B cell (primary cell): ENCODE data around the gene SMNDC1. TPM values are rescaled to one million over a fixed set of nuclear protein-coding genes. Genes with fewer than 3 reads are reported as not detected.
A peak's percentile ranks its signal among the peaks of the same experiment; 100 is the strongest.

ENCODE experiments used
- ATAC-seq: fragments of 200-7000 bp; cut with Tn5 transposase; one replicate; pipeline ENCODE4 v1.10.0; 2021; ENCODE audit warnings: low read depth, mild to moderate bottlenecking, moderate number of reproducible peaks, moderate library complexity
- CTCF ChIA-PET: fragments of 350-600 bp; sonication (Branson Sonifier 250); formaldehyde crosslinking; loops from one replicate; lab custom pipeline; 2021; ENCODE audit warnings: antibody characterized with exemption, inconsistent platforms; lab: Charles Lee
- POLR2A ChIA-PET: fragments of 350-600 bp; sonication (Branson Sonifier 250); formaldehyde crosslinking; loops from one replicate; lab custom pipeline; 2021; ENCODE audit warnings: antibody characterized with exemption; lab: Charles Lee
- DNase-seq: peaks from one replicate; pipeline ENCODE4 v3.0.0; 2013
- H2AFZ ChIP-seq: 2 replicates; pipeline ENCODE4 v1.6.1; 2012; ENCODE audit warnings: mild to moderate bottlenecking, low read depth, low read length; ENCODE audit not compliant: insufficient read depth, poor library complexity, severe bottlenecking
- H3K27ac ChIP-seq, 2 donors: 1 replicate in 1 of 2; 2 replicates in 1 of 2; pipeline ENCODE4 v1.5.1; 2012 to 2013; ENCODE audit warnings: low read length in 2 of 2, mild to moderate bottlenecking in 2 of 2, moderate library complexity in 1 of 2
- H3K27me3 ChIP-seq, 4 experiments: fragments of 200-600 bp in 1 of 4; sonication (generic) in 1 of 4; replicated peaks in 1 of 4; 1 replicate in 2 of 4; 2 replicates in 2 of 4; pipeline versions ENCODE4 v1.6.1 to v1.7.0; 2013 to 2016; ENCODE audit warnings: low read length in 3 of 4, mild to moderate bottlenecking in 2 of 4, mixed read lengths in 1 of 4, moderate library complexity in 1 of 4; ENCODE audit not compliant: insufficient read depth in 4 of 4, control insufficient read depth in 3 of 4; ENCODE audit errors: control extremely low read depth in 1 of 4
- H3K36me3 ChIP-seq, 2 experiments: replicated peaks in 1 of 2; 1 replicate in 1 of 2; 2 replicates in 1 of 2; pipeline versions ENCODE4 v1.6.1 to v1.7.1; 2013; ENCODE audit warnings: low read length in 1 of 2; ENCODE audit not compliant: insufficient read depth in 2 of 2, control insufficient read depth in 1 of 2; ENCODE audit errors: control extremely low read depth in 1 of 2, extremely low read depth in 1 of 2
- H3K4me1 ChIP-seq, 2 donors: fragments of 200-600 bp in 1 of 2; sonication (generic) in 1 of 2; 1 replicate in 1 of 2; 2 replicates in 1 of 2; pipeline versions ENCODE4 v1.5.1 to v1.6.1; 2013 to 2017; ENCODE audit warnings: low read length in 2 of 2; ENCODE audit not compliant: control insufficient read depth in 2 of 2, insufficient read depth in 2 of 2
- H3K4me2 ChIP-seq: replicated peaks from 2 replicates; pipeline ENCODE3; 2012; ENCODE audit warnings: mild to moderate bottlenecking, low read depth, low read length; ENCODE audit not compliant: poor library complexity, severe bottlenecking
- H3K4me3 ChIP-seq, 5 experiments: fragments of 200-600 bp in 1 of 5; sonication (generic) in 1 of 5; 1 replicate in 3 of 5; 2 replicates in 2 of 5; pipeline versions ENCODE4 v1.5.1 to v1.7.0; 2011 to 2016; ENCODE audit warnings: low read length in 4 of 5, mild to moderate bottlenecking in 4 of 5, low read depth in 2 of 5, control low read depth in 1 of 5, moderate library complexity in 1 of 5; ENCODE audit not compliant: insufficient read depth in 1 of 5; ENCODE audit errors: control extremely low read depth in 1 of 5, extremely low read depth in 1 of 5
- H3K79me2 ChIP-seq: fragments of 200-600 bp; sonication (generic); one replicate; pipeline ENCODE4 v1.6.0; 2016; ENCODE audit warnings: low read length; ENCODE audit not compliant: control insufficient read depth, insufficient read depth
- H3K9ac ChIP-seq: fragments of 200-600 bp; sonication (generic); 2 replicates; pipeline ENCODE4 v1.6.1; 2017; ENCODE audit warnings: mild to moderate bottlenecking, low read length, moderate library complexity
- H3K9me3 ChIP-seq, 3 donors: one replicate each; pipeline versions ENCODE4 v1.6.1 to v1.7.1; 2013; ENCODE audit warnings: low read length in 2 of 3; ENCODE audit not compliant: control insufficient read depth in 2 of 3, insufficient read depth in 1 of 3; ENCODE audit errors: control extremely low read depth in 1 of 3
- H4K20me1 ChIP-seq: 2 replicates; pipeline ENCODE4 v1.6.0; 2012; ENCODE audit warnings: mild to moderate bottlenecking, low read length; ENCODE audit not compliant: insufficient read depth, control insufficient read depth, poor library complexity, severe bottlenecking
- H3K27ac Mint-ChIP-seq: one replicate; pipeline ENCODE4 v1.8.0; 2021; ENCODE audit warnings: mixed read lengths
- H3K27me3 Mint-ChIP-seq: one replicate; pipeline ENCODE4 v1.8.0; 2021; ENCODE audit warnings: mixed read lengths
- H3K4me1 Mint-ChIP-seq: one replicate; pipeline ENCODE4 v1.8.0; 2021; ENCODE audit warnings: mixed read lengths
- H3K4me3 Mint-ChIP-seq: one replicate; pipeline ENCODE4 v1.8.0; 2021; ENCODE audit warnings: mixed read lengths
- H3K9me3 Mint-ChIP-seq: one replicate; pipeline ENCODE4 v1.8.0; 2022; ENCODE audit warnings: mixed read lengths; ENCODE audit not compliant: insufficient read depth
- EZH2 ChIP-seq: IDR thresholded peaks from 2 replicates; pipeline ENCODE4 v1.6.1; 2012; ENCODE audit warnings: borderline replicate concordance, low read depth, mild to moderate bottlenecking, moderate library complexity, low read length; ENCODE audit not compliant: insufficient read depth, poor library complexity, severe bottlenecking
- WGBS: methylation state at CpG from one replicate; pipeline ENCODE4 v1.1.5; 2013; ENCODE audit warnings: missing lambda C conversion rate; ENCODE audit not compliant: insufficient coverage; 5-methylcytosine and 5-hydroxymethylcytosine counted together
- intact Hi-C: fragments of 100-400 bp; cut with micrococcal nuclease; formaldehyde crosslinking; loops from one replicate; pipeline ENCODE4 v1.10.0; 2022
- polyA plus RNA-seq: library from polyadenylated mRNA; depleted of rRNA; stranded (reverse); fragments of >200 nt; gene quantifications from 2 replicates; pipeline ENCODE4 v1.2.3, GENCODE V29; 2012
- total RNA-seq, 2 donors: library from RNA; stranded (reverse); fragments of 120-200 nt in 1 of 2; gene quantifications; 1 replicate in 1 of 2; 2 replicates in 1 of 2; pipeline versions ENCODE4 v1.2.3 to v1.2.4, GENCODE V29; 2013 to 2022
- TF ChIP-seq, protein P1 (sequence below): fragments of 200-600 bp; IDR thresholded peaks from one replicate; pipeline ENCODE4 v1.8.0; 2022; ENCODE audit warnings: antibody characterized with exemption, mild to moderate bottlenecking

The SMNDC1 gene
- total and polyA plus RNA-seq, 2 donors (not counting 1 experiment from before 2014, with no cell fraction given): 12.1 to 36.0 TPM

GRCh38 chr10:110353244-110354119 is 48.8 kb upstream of the SMNDC1 start:
- POLR2A ChIA-PET: interaction anchor here (0.6 to 4.2 kb wide), 6 partner anchors 29 to 196 kb away, joined by 3 to 30 read pairs (median 7); no protein-coding TSS in a partner anchor
- CTCF ChIA-PET: interaction anchor here (0.6 to 6.3 kb wide), 38 partner anchors 8 to 247 kb away, joined by 3 to 164 read pairs (median 5); partner anchors contain the start of genes DUSP5 and SMC3
- Mint-ChIP-seq H3K9me3 (no peaks in the 10 kb centered on the region), H3K27ac (peak overlapping the region; percentile 94), H3K27me3 (no peaks in the 10 kb centered on the region), H3K4me3 (no peak overlapping the region), H3K4me1 (peaks cover 62% of the 10 kb centered on the region)
- Histone ChIP-seq H3K79me2 (no peaks in the 10 kb centered on the region), H3K9me3 (peaks cover 0 to 3% (median 0%) of the 10 kb centered on the region in 3 donors), H3K36me3 (no peaks in the 10 kb centered on the region), H3K4me1 (peaks cover 44 to 47% of the 10 kb centered on the region in 2 donors), H4K20me1 (no peaks in the 10 kb centered on the region), H3K4me3 (no peak overlapping the region), H3K27ac (no peak overlapping the region), H3K27me3 (no peaks in the 10 kb centered on the region), H3K4me2 (no peak overlapping the region), H2AFZ (peak overlapping the region; percentile 4), H3K9ac (no peak overlapping the region)
- ATAC-seq: no peak
- no peak for DNase-seq
- intact Hi-C loops: loop anchor here (1.0 kb wide), 2 partner anchors 183 to 194 kb away; no protein-coding TSS in a partner anchor
- no peak for TF ChIP-seq EZH2
- TF ChIP-seq, protein P1, sequence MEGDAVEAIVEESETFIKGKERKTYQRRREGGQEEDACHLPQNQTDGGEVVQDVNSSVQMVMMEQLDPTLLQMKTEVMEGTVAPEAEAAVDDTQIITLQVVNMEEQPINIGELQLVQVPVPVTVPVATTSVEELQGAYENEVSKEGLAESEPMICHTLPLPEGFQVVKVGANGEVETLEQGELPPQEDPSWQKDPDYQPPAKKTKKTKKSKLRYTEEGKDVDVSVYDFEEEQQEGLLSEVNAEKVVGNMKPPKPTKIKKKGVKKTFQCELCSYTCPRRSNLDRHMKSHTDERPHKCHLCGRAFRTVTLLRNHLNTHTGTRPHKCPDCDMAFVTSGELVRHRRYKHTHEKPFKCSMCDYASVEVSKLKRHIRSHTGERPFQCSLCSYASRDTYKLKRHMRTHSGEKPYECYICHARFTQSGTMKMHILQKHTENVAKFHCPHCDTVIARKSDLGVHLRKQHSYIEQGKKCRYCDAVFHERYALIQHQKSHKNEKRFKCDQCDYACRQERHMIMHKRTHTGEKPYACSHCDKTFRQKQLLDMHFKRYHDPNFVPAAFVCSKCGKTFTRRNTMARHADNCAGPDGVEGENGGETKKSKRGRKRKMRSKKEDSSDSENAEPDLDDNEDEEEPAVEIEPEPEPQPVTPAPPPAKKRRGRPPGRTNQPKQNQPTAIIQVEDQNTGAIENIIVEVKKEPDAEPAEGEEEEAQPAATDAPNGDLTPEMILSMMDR: no peak
- 80% methylated on average over 8 of the region's 14 CpGs for WGBS

GRCh38 chr10:110352930-110353243 is 48.2 kb upstream of the SMNDC1 start:
- TF ChIP-seq, protein P1: no peak
- TF ChIP-seq EZH2: no peak
- Histone ChIP-seq H3K27me3 (no peaks in the 10 kb centered on the region), H2AFZ (no peak overlapping the region), H3K4me1 (peaks cover 38 to 41% of the 10 kb centered on the region in 2 donors), H3K79me2 (no peaks in the 10 kb centered on the region), H4K20me1 (no peaks in the 10 kb centered on the region), H3K4me2 (no peak overlapping the region), H3K9me3 (peaks cover 0 to 2% (median 0%) of the 10 kb centered on the region in 3 donors), H3K27ac (no peak overlapping the region), H3K36me3 (no peaks in the 10 kb centered on the region), H3K9ac (no peak overlapping the region), H3K4me3 (no peak overlapping the region)
- ChIA-PET POLR2A (no interaction called here), CTCF (interaction anchor here (0.8 to 6.3 kb wide), 13 partner anchors 12 to 248 kb away, joined by 3 to 164 read pairs (median 5); partner anchors contain the start of gene DUSP5)
- H3K27me3 Mint-ChIP-seq: no peaks in the 10 kb centered on the region
- intact Hi-C loops: no loop called here
- H3K9me3 Mint-ChIP-seq: no peaks in the 10 kb centered on the region
- ATAC-seq (no peak), DNase-seq (no peak)
- WGBS: 100% methylated on average over 1 of the region's 2 CpGs
- no peak overlapping the region for H3K27ac Mint-ChIP-seq
- H3K4me1 Mint-ChIP-seq: peaks cover 56% of the 10 kb centered on the region
- no peak overlapping the region for H3K4me3 Mint-ChIP-seq
